Ascending aorta (tissue), 2 donors: ENCODE data around the gene TMEM255A. TPM values are rescaled to one million over a fixed set of nuclear protein-coding genes. Genes with fewer than 3 reads are reported as not detected.

Experiments used
- DNase-seq, 2 donors: peaks; one replicate each; pipeline ENCODE4 v3.0.0-alpha.2; 2019; ENCODE audit warnings: low spot score in 2 of 2
- H3K27ac ChIP-seq, 2 donors: fragments of 200-600 bp; sonication (generic); one replicate each; pipeline ENCODE4 v1.5.1; 2016 to 2017; ENCODE audit warnings: mild to moderate bottlenecking in 1 of 2
- H3K27me3 ChIP-seq: fragments of 200-600 bp; sonication (generic); one replicate; pipeline ENCODE4 v1.5.1; 2017
- H3K36me3 ChIP-seq, 2 donors: fragments of 200-600 bp; sonication (generic); one replicate each; pipeline ENCODE4 v1.5.1; 2016
- H3K4me1 ChIP-seq, 2 donors: fragments of 200-600 bp; sonication (generic); one replicate each; pipeline ENCODE4 v1.5.1; 2016 to 2017; ENCODE audit warnings: mild to moderate bottlenecking in 1 of 2
- H3K4me3 ChIP-seq, 2 donors: fragments of 200-600 bp; sonication (generic); one replicate each; pipeline ENCODE4 v1.5.1; 2016 to 2017; ENCODE audit warnings: mild to moderate bottlenecking in 1 of 2
- H3K9me3 ChIP-seq, 2 donors: fragments of 200-600 bp; sonication (generic); one replicate each; pipeline ENCODE4 v1.5.1; 2016
- intact Hi-C: fragments of 100-400 bp; cut with DNase I; formaldehyde crosslinking; loops from one replicate; pipeline ENCODE4 v1.15.1; 2023
- total RNA-seq: library from RNA; depleted of rRNA; stranded (reverse); fragments of >200 nt; gene quantifications from one replicate; pipeline ENCODE4 v1.1.0, GENCODE V29; 2016
- TF ChIP-seq, protein P1 (sequence below), 3 experiments: fragments of 200-600 bp in 2 of 3; fragments of 450-650 bp in 1 of 3; sonication (generic) in 2 of 3; IDR thresholded peaks; one replicate each; pipeline ENCODE4 v1.5.1; 2016 to 2019; ENCODE audit warnings: antibody characterized with exemption in 3 of 3, mild to moderate bottlenecking in 1 of 3, moderate library complexity in 1 of 3

The TMEM255A gene
- total RNA-seq, 1 donor from 2014 or later = not detected

DNA sequence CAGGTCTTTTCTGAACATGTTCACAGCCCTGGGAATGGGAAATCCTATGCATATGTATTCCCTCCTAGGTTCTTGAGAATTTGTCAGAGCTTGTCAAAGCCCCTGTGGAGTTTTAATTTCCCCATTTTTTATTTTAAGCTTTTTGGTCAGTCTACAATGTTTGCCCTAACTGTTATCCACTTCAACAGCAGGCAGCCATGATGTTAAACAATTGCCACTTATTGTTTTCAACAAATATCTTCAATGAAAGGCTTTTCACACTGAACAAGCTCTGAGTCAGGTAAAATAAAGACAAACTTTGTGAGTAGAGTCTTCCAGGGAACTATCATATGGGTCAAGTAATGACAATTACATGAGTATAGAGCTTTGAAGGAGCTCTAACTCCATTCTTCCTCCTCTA is 25.6 kb upstream of the TMEM255A start:
- Histone ChIP-seq H3K4me3 (no peak overlapping the region), H3K4me1 (no peaks in the 10 kb centered on the region), H3K27me3 (no peaks in the 10 kb centered on the region), H3K27ac (no peak overlapping the region), H3K36me3 (no peaks in the 10 kb centered on the region), H3K9me3 (peaks cover 6 to 23% of the 10 kb centered on the region in 2 donors)
- intact Hi-C loops = no loop called here
- TF ChIP-seq, protein P1, sequence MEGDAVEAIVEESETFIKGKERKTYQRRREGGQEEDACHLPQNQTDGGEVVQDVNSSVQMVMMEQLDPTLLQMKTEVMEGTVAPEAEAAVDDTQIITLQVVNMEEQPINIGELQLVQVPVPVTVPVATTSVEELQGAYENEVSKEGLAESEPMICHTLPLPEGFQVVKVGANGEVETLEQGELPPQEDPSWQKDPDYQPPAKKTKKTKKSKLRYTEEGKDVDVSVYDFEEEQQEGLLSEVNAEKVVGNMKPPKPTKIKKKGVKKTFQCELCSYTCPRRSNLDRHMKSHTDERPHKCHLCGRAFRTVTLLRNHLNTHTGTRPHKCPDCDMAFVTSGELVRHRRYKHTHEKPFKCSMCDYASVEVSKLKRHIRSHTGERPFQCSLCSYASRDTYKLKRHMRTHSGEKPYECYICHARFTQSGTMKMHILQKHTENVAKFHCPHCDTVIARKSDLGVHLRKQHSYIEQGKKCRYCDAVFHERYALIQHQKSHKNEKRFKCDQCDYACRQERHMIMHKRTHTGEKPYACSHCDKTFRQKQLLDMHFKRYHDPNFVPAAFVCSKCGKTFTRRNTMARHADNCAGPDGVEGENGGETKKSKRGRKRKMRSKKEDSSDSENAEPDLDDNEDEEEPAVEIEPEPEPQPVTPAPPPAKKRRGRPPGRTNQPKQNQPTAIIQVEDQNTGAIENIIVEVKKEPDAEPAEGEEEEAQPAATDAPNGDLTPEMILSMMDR (IDR thresholded peaks at IDR 0.05) = no peak
- no peak for DNase-seq

GRCh38 chrX:120335289-120335688 is 24.0 kb upstream of the TMEM255A start:
- H3K9me3 ChIP-seq = peaks cover 6 to 23% of the 10 kb centered on the region in 2 donors
- H3K36me3 ChIP-seq = no peaks in the 10 kb centered on the region
- DNase-seq = no peak
- intact Hi-C loops = no loop called here
- H3K4me3 ChIP-seq = no peak overlapping the region
- TF ChIP-seq, protein P1 (IDR thresholded peaks at IDR 0.05) = no peak
- no peaks in the 10 kb centered on the region for H3K27me3 ChIP-seq
- no peak overlapping the region for H3K27ac ChIP-seq
- no peaks in the 10 kb centered on the region for H3K4me1 ChIP-seq

DNA sequence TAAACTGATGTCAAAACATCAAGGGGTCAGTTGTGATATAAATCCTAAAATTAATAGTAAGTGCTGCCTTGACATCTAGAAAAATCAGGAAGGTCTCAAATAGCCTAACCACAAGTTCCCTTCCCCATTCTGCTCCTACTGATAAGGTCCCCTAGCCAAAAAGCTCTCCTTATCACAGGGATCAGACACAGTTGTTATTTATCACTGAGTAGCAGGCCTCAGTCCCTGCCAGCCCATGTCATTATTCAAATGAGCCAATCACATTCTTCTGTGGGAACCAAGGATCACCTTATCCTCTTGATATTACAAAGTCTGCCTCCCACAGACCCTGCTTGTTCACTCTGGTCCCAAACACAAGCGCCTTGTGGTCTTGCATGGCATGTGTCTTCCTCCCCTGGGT is 23.3 kb upstream of the TMEM255A start:
- no peak overlapping the region for H3K4me3 ChIP-seq
- H3K27ac ChIP-seq = no peak overlapping the region
- H3K27me3 ChIP-seq = no peaks in the 10 kb centered on the region
- DNase-seq = no peak
- peaks cover 6 to 20% of the 10 kb centered on the region in 2 donors for H3K9me3 ChIP-seq
- no peaks in the 10 kb centered on the region for H3K4me1 ChIP-seq
- TF ChIP-seq, protein P1 (IDR thresholded peaks at IDR 0.05) = no peak
- intact Hi-C loops = no loop called here
- H3K36me3 ChIP-seq = no peaks in the 10 kb centered on the region

DNA sequence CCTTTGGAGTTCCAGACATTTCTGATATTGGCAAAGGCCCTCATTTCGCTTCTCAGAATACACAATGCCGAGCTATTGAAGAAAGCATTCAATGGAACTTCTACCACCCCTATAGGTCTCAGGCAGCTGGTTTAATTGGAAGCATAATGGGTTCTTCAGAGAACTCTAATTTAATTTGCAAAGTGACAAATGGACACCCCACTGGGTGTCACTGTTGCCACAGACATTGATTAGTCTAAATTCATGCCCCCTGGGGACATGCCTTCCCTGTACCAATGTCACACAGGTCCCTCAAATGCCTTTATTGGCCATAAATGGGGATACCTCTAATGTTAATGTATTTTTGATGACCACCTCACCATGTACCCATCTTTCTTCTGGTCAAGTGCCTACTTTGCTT is 22.9 kb upstream of the TMEM255A start:
- intact Hi-C loops = no loop called here
- TF ChIP-seq, protein P1 (IDR thresholded peaks at IDR 0.05) = no peak
- peaks cover 6 to 16% of the 10 kb centered on the region in 2 donors for H3K9me3 ChIP-seq
- H3K4me1 ChIP-seq = no peaks in the 10 kb centered on the region
- no peak overlapping the region for H3K27ac ChIP-seq
- no peak overlapping the region for H3K4me3 ChIP-seq
- no peaks in the 10 kb centered on the region for H3K36me3 ChIP-seq
- DNase-seq = no peak
- no peaks in the 10 kb centered on the region for H3K27me3 ChIP-seq

DNA sequence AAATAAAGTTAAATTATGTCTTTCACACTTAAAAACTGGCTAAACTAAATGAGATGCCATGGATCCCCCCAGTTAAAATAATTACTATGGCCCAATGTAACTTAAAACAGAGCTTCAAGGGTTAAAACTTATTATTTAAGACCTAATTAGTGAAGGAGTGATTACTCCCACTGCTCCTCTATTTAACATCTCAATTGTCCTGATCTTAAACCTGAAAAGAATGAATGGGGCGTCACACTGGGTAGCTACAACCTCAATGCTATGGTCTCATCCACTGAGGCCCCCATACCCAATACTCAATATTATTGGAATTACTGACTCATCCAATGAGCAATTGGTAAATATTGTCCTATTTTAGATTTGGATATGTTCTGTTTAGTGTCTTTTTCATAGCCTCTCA is 21.1 kb upstream of the TMEM255A start:
- Histone ChIP-seq H3K4me3 (no peak overlapping the region), H3K27ac (no peak overlapping the region), H3K9me3 (peaks cover 6 to 13% of the 10 kb centered on the region in 2 donors), H3K27me3 (no peaks in the 10 kb centered on the region), H3K36me3 (no peaks in the 10 kb centered on the region), H3K4me1 (no peaks in the 10 kb centered on the region)
- intact Hi-C loops = no loop called here
- TF ChIP-seq, protein P1 (IDR thresholded peaks at IDR 0.05) = no peak
- DNase-seq = no peak

- Histone ChIP-seq H3K27me3 (no peaks in the 10 kb centered on the region), H3K36me3 (no peaks in the 10 kb centered on the region), H3K4me3 (no peak overlapping the region), H3K27ac (no peak overlapping the region), H3K4me1 (no peaks in the 10 kb centered on the region), H3K9me3 (no peaks in the 10 kb centered on the region)
- no peak for DNase-seq
- intact Hi-C loops = no loop called here
- TF ChIP-seq, protein P1 (IDR thresholded peaks at IDR 0.05) = no peak
These were observed 19.9 kb upstream of the TMEM255A start for GRCh38 chrX:120331116-120331515.
